Fibroblast of peridontal ligament (primary cell): Measurements from ENCODE around the gene CHCT1.

Source experiments
- DNase-seq: peaks from one replicate; pipeline ENCODE4 v3.0.0-alpha.2; 2010; ENCODE audit errors: extremely low read depth

Gene CHCT1

DNA sequence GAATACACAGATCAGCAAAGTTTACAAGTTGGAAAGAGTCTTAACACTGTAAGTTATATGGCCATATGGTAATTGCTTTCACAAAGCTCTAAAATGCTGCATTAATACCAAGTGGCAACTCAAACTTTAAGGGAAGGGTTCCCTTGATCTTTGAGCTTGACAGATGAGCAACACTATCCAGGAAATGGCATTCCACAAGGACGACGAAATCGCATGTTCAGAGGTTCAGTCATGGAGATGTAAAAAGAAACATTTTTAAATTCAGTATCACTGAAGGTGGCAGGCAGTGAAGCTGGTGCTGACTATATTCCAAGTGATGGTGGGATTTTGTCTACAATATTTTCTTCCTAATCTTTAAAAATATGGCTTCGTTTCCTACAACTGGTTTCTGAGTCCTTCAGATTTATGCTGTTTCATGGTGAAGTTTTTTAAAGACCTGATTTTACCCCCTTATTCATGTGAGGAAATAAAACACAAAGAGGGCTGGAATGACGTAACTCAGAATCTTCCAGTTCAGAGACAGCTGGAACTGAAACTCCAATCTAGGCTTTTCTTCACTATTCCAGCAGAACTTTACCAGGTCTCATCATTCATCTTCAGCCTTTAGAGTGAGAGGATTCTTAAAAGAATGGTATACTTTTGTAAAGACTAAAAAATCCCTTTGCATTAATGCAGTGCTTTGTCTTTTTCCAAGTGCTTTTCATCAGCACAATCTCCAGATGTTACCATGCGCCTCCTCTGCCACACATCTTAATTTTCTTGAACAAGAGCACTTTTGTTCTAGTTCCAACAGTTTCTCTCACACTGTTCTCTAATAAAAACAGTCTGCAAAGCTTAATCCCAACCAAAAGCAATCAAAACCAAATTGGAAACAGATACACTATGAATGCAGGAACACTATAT lies 20.2 kb downstream of the CHCT1 start:
- DNase-seq, result peak; percentile 36

DNA sequence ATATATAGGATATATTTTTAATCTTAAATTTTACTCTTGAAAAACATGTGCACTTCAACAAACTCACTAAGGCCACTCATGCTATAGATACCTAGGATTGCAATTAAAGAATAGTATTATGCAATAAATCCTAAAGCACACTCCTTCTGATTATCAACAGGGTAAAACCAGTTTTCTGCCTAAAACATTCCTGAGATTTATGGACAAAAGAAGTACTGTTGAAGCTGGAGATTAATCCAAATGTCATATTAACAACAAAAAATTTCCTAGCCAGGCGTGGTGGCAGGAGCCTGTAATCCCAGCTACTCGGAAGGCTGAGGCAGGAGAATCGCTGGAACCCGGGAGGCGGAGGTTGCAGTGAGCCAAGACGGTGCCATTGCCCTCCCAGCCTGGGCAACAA lies 21.4 kb downstream of the CHCT1 start:
- no peak for DNase-seq

GRCh38 chr17:60445144-60445543 lies 22.9 kb downstream of the CHCT1 start:
- DNase-seq, result no peak

DNA sequence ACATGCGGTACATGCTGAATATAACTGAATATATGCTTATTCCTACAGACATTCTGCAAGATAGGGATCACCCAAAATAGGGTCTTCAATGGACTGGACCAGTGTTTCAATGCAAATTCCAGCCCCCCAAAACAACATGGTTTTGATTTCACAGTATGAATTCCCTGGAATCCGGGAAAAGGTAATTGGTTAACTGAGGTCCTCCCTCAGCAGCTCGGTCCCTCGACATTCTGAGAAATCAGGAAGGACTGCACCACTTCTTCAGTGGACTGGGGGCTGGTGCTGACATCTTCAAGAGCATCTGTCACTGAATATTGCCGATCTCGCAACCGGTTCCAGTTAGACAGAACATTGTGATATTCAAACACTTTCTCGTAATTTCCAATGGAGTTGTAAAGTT lies 25.1 kb downstream of the CHCT1 start:
- no peak for DNase-seq

GRCh38 chr17:60451071-60451470 lies 28.8 kb downstream of the CHCT1 start:
- no peak for DNase-seq

DNA sequence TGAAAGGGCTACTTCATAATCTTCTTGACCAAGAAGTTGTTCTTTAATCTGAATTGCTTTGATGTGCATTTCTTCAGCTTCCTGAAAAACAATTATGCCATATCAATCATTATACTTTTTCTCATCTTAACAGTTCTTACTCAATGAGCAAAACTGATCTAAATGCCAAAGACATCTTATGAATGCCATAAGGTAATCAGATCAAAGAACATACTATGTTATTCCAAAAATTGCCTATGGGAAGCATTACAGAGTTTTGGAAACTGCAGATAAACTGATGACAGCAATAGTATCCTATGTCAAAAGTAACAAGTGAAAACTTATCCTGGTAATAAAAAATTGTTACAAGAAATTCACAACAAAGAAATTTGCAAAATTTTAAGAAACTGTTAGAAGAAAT lies 29.7 kb downstream of the CHCT1 start:
- DNase-seq, result no peak

DNA sequence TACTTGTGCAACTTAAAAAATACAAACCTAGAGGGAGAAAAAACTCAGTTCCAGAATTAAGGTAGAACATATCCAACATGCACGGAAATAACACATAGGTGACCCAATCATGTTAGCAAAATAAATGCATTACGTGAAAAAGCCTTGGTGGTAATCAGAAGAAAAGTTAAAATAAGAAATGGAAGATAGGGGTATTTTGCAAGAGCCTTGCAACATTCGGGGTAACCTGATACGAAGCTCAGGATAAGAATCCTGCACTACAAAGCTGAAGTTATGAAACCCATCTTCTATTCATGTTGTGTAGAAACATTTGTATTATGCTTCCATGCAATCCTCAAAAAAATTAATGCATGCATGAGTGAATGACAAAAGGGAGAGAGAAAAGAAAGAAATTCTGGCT lies 33.1 kb downstream of the CHCT1 start:
- DNase-seq, result peak; percentile 55

DNA sequence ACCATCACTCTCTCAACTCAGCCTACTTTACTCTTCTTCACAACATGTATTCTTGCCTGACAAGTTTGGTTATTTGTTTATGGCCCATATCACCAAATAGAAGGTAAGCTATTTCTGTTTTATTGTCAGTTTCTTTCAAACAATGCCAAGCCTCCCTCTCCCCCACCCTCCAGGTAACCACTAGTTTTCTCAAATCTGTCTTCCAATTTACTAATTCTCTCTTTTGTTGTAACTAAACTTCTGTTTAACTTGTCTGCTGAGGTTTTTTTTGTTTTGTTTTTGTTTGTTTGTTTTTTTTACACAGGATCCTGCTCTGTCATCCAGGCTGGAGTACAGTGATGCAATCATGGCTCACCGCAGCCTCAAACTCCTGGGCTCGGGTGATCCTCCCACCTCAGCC lies 34.9 kb downstream of the CHCT1 start:
- no peak for DNase-seq

- no peak for DNase-seq
Measured at GRCh38 chr17:60461584-60461983, 39.3 kb downstream of the CHCT1 start.

DNA sequence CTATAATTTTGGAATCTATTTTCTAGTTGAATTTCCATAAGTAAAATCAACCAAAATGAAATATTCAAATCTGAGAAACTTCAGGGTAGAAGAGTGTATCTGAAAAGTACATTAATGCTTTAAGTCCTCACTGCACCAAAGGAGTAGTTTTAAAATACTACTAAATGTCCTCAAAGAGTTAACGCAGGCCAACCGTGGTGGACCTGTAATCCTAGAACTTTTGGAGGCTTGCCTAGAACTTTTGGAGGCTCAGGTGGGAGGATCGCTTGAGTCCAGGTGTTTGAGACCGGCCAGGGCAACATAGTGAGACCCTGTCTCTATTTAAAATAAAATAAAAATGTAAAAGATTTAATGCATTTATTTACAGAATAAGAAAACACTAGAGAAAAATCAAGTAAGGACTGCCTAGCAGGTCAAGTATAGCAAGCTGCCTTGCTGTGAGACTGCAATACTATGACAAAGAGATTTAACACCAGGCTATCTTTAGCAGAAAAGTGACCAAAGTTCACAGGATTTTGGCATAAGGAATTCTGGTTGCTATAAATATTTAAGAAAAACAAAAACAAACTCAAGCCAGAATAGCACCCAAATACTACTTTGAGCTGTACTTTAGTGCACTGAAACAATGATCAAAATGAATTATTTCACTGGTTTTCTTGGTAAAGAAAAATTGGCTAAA lies 41.0 kb downstream of the CHCT1 start:
- peak; percentile 18 for DNase-seq

DNA sequence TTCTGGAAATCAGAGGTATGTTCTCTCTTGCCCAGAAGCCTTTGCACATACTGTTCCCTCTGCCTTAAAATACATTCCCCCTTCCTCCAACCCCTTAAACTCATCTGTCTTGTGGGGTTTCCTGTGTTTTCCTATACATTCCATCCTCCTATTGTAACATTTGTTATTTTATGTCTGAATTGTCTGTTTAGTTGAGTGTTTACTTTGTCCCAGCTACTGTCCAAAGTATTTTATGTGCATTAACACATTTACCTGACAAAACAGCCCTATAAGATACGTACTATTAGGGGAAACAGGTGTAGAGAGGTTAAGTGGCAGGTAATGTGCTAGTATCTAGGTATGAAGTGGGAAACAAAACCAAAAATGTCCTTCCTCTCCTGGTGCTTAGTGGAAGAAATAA lies 42.1 kb downstream of the CHCT1 start:
- DNase-seq, result no peak

- DNase-seq, result peak; percentile 67
Measured at GRCh38 chr17:60468371-60468770, 46.1 kb downstream of the CHCT1 start.

- DNase-seq, result no peak
Measured at GRCh38 chr17:60471451-60471850, 49.2 kb downstream of the CHCT1 start.

DNA sequence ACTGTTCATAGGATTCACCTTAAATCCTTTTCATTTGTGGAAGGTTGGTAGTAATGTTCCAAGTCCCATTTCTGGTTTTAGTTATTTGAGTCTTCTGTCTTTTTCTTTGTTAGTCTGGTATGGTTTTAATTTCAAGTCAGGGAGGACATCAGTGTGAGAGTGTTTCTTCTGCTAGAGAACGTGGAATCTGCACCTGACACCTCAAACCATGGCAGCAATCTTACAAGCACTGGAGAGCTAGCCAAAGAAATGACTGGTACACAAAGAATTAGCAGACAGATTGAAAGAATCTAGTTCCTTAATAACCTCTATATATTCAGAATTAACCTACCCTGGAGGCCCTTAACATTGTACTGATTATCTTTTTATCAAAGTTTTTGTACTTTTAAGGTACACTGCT lies 50.2 kb downstream of the CHCT1 start:
- DNase-seq, result no peak

DNA sequence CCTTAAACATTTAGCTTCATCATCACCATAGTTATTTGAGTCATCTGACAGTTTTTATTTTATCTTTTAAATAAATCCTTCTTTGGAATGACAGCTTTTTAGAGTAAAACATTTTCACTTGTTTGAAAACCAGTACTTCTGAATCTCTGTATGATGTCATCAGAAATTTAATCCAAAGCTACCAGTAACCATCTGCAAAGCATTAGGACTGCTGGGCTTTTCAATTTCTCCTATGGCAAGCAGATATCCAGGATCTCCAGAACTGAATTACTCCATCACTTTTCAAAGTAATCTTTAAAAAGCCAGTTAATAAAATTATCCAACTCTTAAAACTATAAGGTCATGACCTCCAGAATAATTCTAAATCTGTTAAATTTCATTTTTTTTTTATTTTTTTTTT lies 51.5 kb downstream of the CHCT1 start:
- peak; percentile 91 for DNase-seq
